ENCODE results near the gene STXBP5. TPM values are rescaled to one million over a fixed set of nuclear protein-coding genes. Genes with fewer than 3 reads are reported as not detected.
A peak's percentile ranks its signal among the peaks of the same experiment; 100 is the strongest.

The STXBP5 gene
- total and polyA plus RNA-seq, 2 experiments from 2014 or later: 4.9 to 49.9 TPM

GRCh38 chr6:147221739-147222138, 17.5 kb downstream of the STXBP5 start:
- no peak for DNase-seq
- Histone ChIP-seq H3K27ac (no peak overlapping the region), H3K4me3 (no peak overlapping the region), H3K4me1 (ENCODE audit: insufficient read depth) (0 out of 2 replicates have a peak, but pooled peaks cover 3% of the 10 kb centered on the region), H3K9ac (no peak overlapping the region), H3K27me3 (replicated peaks; ENCODE audit: insufficient read depth) (no peaks in the 10 kb centered on the region), H3K9me3 (ENCODE audit: low read depth) (no peaks in the 10 kb centered on the region), H3K79me2 (ENCODE audit: insufficient read depth) (peaks cover 100% of the 10 kb centered on the region), H3K9me2 (ENCODE audit: insufficient read depth) (no peaks in the 10 kb centered on the region), H3K36me3 (ENCODE audit: low read depth) (peaks cover 8% of the 10 kb centered on the region), H4K20me1 (ENCODE audit: insufficient read depth) (no peaks in the 10 kb centered on the region), H2AFZ (no peak overlapping the region), H3F3A (ENCODE audit: insufficient read depth) (0 out of 2 replicates have a peak, but pooled peaks cover 4% of the 10 kb centered on the region), H3K4me2 (ENCODE audit: unreplicated experiment) (no peak overlapping the region)
- WGBS, 2 experiments (ENCODE audit: low coverage in 1 of 2, low lambda C conversion rate in 2 of 2, missing lambda C conversion rate in 2 of 2): 86 to 89% methylated on average over 4 of the region's 4 CpGs
- TF ChIP-seq EZH2phosphoT487 (IDR thresholded peaks at IDR 0.05; ENCODE audit: insufficient read depth, low read depth) (no peak), EZH2 (IDR thresholded peaks at IDR 0.05; ENCODE audit: insufficient read depth, poor library complexity, severe bottlenecking) (no peak)
- in situ Hi-C loops (cut with MboI): loop anchor here (10.0 kb wide), 1 partner anchor 317 kb away; no protein-coding TSS in a partner anchor

GRCh38 chr6:147222160-147222838, 18.1 kb downstream of the STXBP5 start:
- peaks cover 8% of the 10 kb centered on the region for H3K36me3 ChIP-seq (ENCODE audit: low read depth)
- H3K4me1 ChIP-seq (ENCODE audit: insufficient read depth): 0 out of 2 replicates have a peak, but pooled peaks cover 3% of the 10 kb centered on the region
- DNase-seq: peak; percentile 58
- H3K4me3 ChIP-seq: no peak overlapping the region
- peak overlapping the region; percentile 32; the same call in 1 of the 2 replicates for H2AFZ ChIP-seq
- no peaks in the 10 kb centered on the region for H4K20me1 ChIP-seq (ENCODE audit: insufficient read depth)
- H3F3A ChIP-seq (ENCODE audit: insufficient read depth): 0 out of 2 replicates have a peak, but pooled peaks cover 4% of the 10 kb centered on the region
- H3K79me2 ChIP-seq (ENCODE audit: insufficient read depth): peaks cover 100% of the 10 kb centered on the region
- no peak overlapping the region for H3K4me2 ChIP-seq (ENCODE audit: unreplicated experiment)
- H3K9me3 ChIP-seq (ENCODE audit: low read depth): no peaks in the 10 kb centered on the region
- H3K9me2 ChIP-seq (ENCODE audit: insufficient read depth): no peaks in the 10 kb centered on the region
- 0 out of 2 replicates have a peak overlapping the region, but pooled peaks have one; percentile 3 for H3K27ac ChIP-seq
- no peak for TF ChIP-seq EZH2phosphoT487 (IDR thresholded peaks at IDR 0.05; ENCODE audit: insufficient read depth, low read depth)
- no peak for TF ChIP-seq EZH2 (IDR thresholded peaks at IDR 0.05; ENCODE audit: insufficient read depth, poor library complexity, severe bottlenecking)
- H3K9ac ChIP-seq: no peak overlapping the region
- in situ Hi-C loops (cut with MboI): loop anchor here (10.0 kb wide), 1 partner anchor 317 kb away; no protein-coding TSS in a partner anchor
- WGBS, 2 experiments (ENCODE audit: low coverage in 1 of 2, low lambda C conversion rate in 2 of 2, missing lambda C conversion rate in 2 of 2): 75 to 83% methylated on average over 4 of the region's 4 CpGs
- no peaks in the 10 kb centered on the region for H3K27me3 ChIP-seq (replicated peaks; ENCODE audit: insufficient read depth)

GRCh38 chr6:147223736-147224135, 19.5 kb downstream of the STXBP5 start:
- Histone ChIP-seq H4K20me1 (ENCODE audit: insufficient read depth) (no peaks in the 10 kb centered on the region), H3F3A (ENCODE audit: insufficient read depth) (0 out of 2 replicates have a peak, but pooled peaks cover 4% of the 10 kb centered on the region), H3K9me3 (ENCODE audit: low read depth) (no peaks in the 10 kb centered on the region), H3K4me1 (ENCODE audit: insufficient read depth) (peaks cover 3% of the 10 kb centered on the region; the same call in 1 of the 2 replicates), H3K4me2 (ENCODE audit: unreplicated experiment) (no peak overlapping the region), H3K79me2 (ENCODE audit: insufficient read depth) (peaks cover 100% of the 10 kb centered on the region), H3K27ac (no peak overlapping the region), H3K9ac (no peak overlapping the region), H3K27me3 (replicated peaks; ENCODE audit: insufficient read depth) (no peaks in the 10 kb centered on the region), H2AFZ (no peak overlapping the region), H3K9me2 (ENCODE audit: insufficient read depth) (no peaks in the 10 kb centered on the region), H3K36me3 (ENCODE audit: low read depth) (peaks cover 8% of the 10 kb centered on the region), H3K4me3 (no peak overlapping the region)
- DNase-seq: no peak
- WGBS, 2 experiments (ENCODE audit: low coverage in 1 of 2, low lambda C conversion rate in 2 of 2, missing lambda C conversion rate in 2 of 2): 98% methylated on average over 3 of the region's 3 CpGs
- TF ChIP-seq EZH2 (IDR thresholded peaks at IDR 0.05; ENCODE audit: insufficient read depth, poor library complexity, severe bottlenecking): no peak
- no peak for TF ChIP-seq EZH2phosphoT487 (IDR thresholded peaks at IDR 0.05; ENCODE audit: insufficient read depth, low read depth)
- in situ Hi-C loops (cut with MboI): loop anchor here (10.0 kb wide), 1 partner anchor 319 kb away; no protein-coding TSS in a partner anchor

- H3K4me3 ChIP-seq: no peak overlapping the region
- no peak for DNase-seq
- H3K9me2 ChIP-seq (ENCODE audit: insufficient read depth): no peaks in the 10 kb centered on the region
- TF ChIP-seq EZH2phosphoT487 (IDR thresholded peaks at IDR 0.05; ENCODE audit: insufficient read depth, low read depth): no peak
- TF ChIP-seq EZH2 (IDR thresholded peaks at IDR 0.05; ENCODE audit: insufficient read depth, poor library complexity, severe bottlenecking): no peak
- in situ Hi-C loops (cut with MboI): loop anchor here (10.0 kb wide), 1 partner anchor 321 kb away; no protein-coding TSS in a partner anchor
- H3K4me2 ChIP-seq (ENCODE audit: unreplicated experiment): no peak overlapping the region
- H3F3A ChIP-seq (ENCODE audit: insufficient read depth): no peaks in the 10 kb centered on the region
- H3K4me1 ChIP-seq (ENCODE audit: insufficient read depth): peaks cover 3% of the 10 kb centered on the region; the same call in 1 of the 2 replicates
- no peak overlapping the region for H3K9ac ChIP-seq
- H2AFZ ChIP-seq: no peak overlapping the region
- H3K36me3 ChIP-seq (ENCODE audit: low read depth): peaks cover 4% of the 10 kb centered on the region; the same call in 1 of the 2 replicates
- WGBS, 2 experiments (ENCODE audit: low coverage in 1 of 2, low lambda C conversion rate in 2 of 2, missing lambda C conversion rate in 2 of 2): 99 to 100% methylated on average over 2 of the region's 2 CpGs
- no peaks in the 10 kb centered on the region for H3K27me3 ChIP-seq (replicated peaks; ENCODE audit: insufficient read depth)
- H3K9me3 ChIP-seq (ENCODE audit: low read depth): no peaks in the 10 kb centered on the region
- no peak overlapping the region for H3K27ac ChIP-seq
- no peaks in the 10 kb centered on the region for H4K20me1 ChIP-seq (ENCODE audit: insufficient read depth)
- H3K79me2 ChIP-seq (ENCODE audit: insufficient read depth): peaks cover 100% of the 10 kb centered on the region
Observed at GRCh38 chr6:147226163-147226724, 22.0 kb downstream of the STXBP5 start.

All from GM23248 (cell line).